ENCODE data around the gene RSRC1. TPM values are rescaled to one million over a fixed set of nuclear protein-coding genes. Genes with fewer than 3 reads are reported as not detected.

Gene RSRC1
- total RNA-seq, 1 donor from 2014 or later: 28.5 TPM

- Histone ChIP-seq H3K4me1 (ENCODE audit: insufficient read depth, low read length) (no peaks in the 10 kb centered on the region), H3K36me3 (ENCODE audit: insufficient read depth, low read length) (no peaks in the 10 kb centered on the region), H3K4me3 (ENCODE audit: insufficient read depth, low read depth, low read length) (no peak overlapping the region), H3K4me2 (ENCODE audit: low read length) (no peak overlapping the region), H3K9ac (ENCODE audit: low read length) (no peak overlapping the region), H3K9me3 (ENCODE audit: insufficient read depth, low read depth, low read length) (no peaks in the 10 kb centered on the region), H3K27ac (ENCODE audit: low read depth, low read length) (no peak overlapping the region), H4K20me1 (ENCODE audit: insufficient read depth, low read length) (no peaks in the 10 kb centered on the region), H3K79me2 (ENCODE audit: insufficient read depth, low read length) (no peaks in the 10 kb centered on the region), H2AFZ (ENCODE audit: low read depth, low read length) (no peak overlapping the region), H3K27me3 (ENCODE audit: insufficient read depth, low read length) (no peaks in the 10 kb centered on the region)
- Mint-ChIP-seq H3K9me3 (ENCODE audit: unreplicated experiment) (peaks cover 4% of the 10 kb centered on the region), H3K4me3 (ENCODE audit: unreplicated experiment) (no peak overlapping the region), H3K27ac (ENCODE audit: unreplicated experiment) (no peak overlapping the region), H3K4me1 (ENCODE audit: low read depth, unreplicated experiment) (no peaks in the 10 kb centered on the region), H3K27me3 (ENCODE audit: low read depth, unreplicated experiment) (no peaks in the 10 kb centered on the region), H3K36me3 (ENCODE audit: low read depth, unreplicated experiment) (peaks cover 2% of the 10 kb centered on the region)
- no peak for TF ChIP-seq EZH2 (IDR thresholded peaks at IDR 0.05; ENCODE audit: insufficient read depth, low read length)
- no peak for TF ChIP-seq CTCF (IDR thresholded peaks at IDR 0.05; ENCODE audit: insufficient read depth, low read depth, low read length)
- FAIRE-seq: no peak
- DNase-seq (ENCODE audit: low read depth): no peak
These were observed 91.1 kb downstream of the RSRC1 start for GRCh38 chr3:158200955-158201354.

GRCh38 chr3:158205324-158205723 lies 95.4 kb downstream of the RSRC1 start:
- Mint-ChIP-seq H3K36me3 (ENCODE audit: low read depth, unreplicated experiment) (peaks cover 2% of the 10 kb centered on the region), H3K27ac (ENCODE audit: unreplicated experiment) (no peak overlapping the region), H3K9me3 (ENCODE audit: unreplicated experiment) (peaks cover 2% of the 10 kb centered on the region), H3K4me1 (ENCODE audit: low read depth, unreplicated experiment) (no peaks in the 10 kb centered on the region), H3K4me3 (ENCODE audit: unreplicated experiment) (no peak overlapping the region), H3K27me3 (ENCODE audit: low read depth, unreplicated experiment) (no peaks in the 10 kb centered on the region)
- TF ChIP-seq CTCF (IDR thresholded peaks at IDR 0.05; ENCODE audit: insufficient read depth, low read depth, low read length) (no peak), EZH2 (IDR thresholded peaks at IDR 0.05; ENCODE audit: insufficient read depth, low read length) (no peak)
- Histone ChIP-seq H3K79me2 (ENCODE audit: insufficient read depth, low read length) (no peaks in the 10 kb centered on the region), H3K27me3 (ENCODE audit: insufficient read depth, low read length) (no peaks in the 10 kb centered on the region), H3K27ac (ENCODE audit: low read depth, low read length) (no peak overlapping the region), H3K9me3 (ENCODE audit: insufficient read depth, low read depth, low read length) (no peaks in the 10 kb centered on the region), H3K4me1 (ENCODE audit: insufficient read depth, low read length) (no peaks in the 10 kb centered on the region), H3K36me3 (ENCODE audit: insufficient read depth, low read length) (no peaks in the 10 kb centered on the region), H3K4me3 (ENCODE audit: insufficient read depth, low read depth, low read length) (no peak overlapping the region), H2AFZ (ENCODE audit: low read depth, low read length) (no peak overlapping the region), H3K4me2 (ENCODE audit: low read length) (no peak overlapping the region), H4K20me1 (ENCODE audit: insufficient read depth, low read length) (no peaks in the 10 kb centered on the region), H3K9ac (ENCODE audit: low read length) (no peak overlapping the region)
- FAIRE-seq (no peak), DNase-seq (ENCODE audit: low read depth) (no peak)

- Histone ChIP-seq H3K27me3 (ENCODE audit: insufficient read depth, low read length) (no peaks in the 10 kb centered on the region), H3K79me2 (ENCODE audit: insufficient read depth, low read length) (no peaks in the 10 kb centered on the region), H3K4me1 (ENCODE audit: insufficient read depth, low read length) (no peaks in the 10 kb centered on the region), H2AFZ (ENCODE audit: low read depth, low read length) (no peak overlapping the region), H3K27ac (ENCODE audit: low read depth, low read length) (no peak overlapping the region), H4K20me1 (ENCODE audit: insufficient read depth, low read length) (no peaks in the 10 kb centered on the region), H3K4me3 (ENCODE audit: insufficient read depth, low read depth, low read length) (no peak overlapping the region), H3K9me3 (ENCODE audit: insufficient read depth, low read depth, low read length) (no peaks in the 10 kb centered on the region), H3K9ac (ENCODE audit: low read length) (no peak overlapping the region), H3K36me3 (ENCODE audit: insufficient read depth, low read length) (no peaks in the 10 kb centered on the region), H3K4me2 (ENCODE audit: low read length) (no peak overlapping the region)
- Mint-ChIP-seq H3K9me3 (ENCODE audit: unreplicated experiment) (no peaks in the 10 kb centered on the region), H3K27me3 (ENCODE audit: low read depth, unreplicated experiment) (no peaks in the 10 kb centered on the region), H3K27ac (ENCODE audit: unreplicated experiment) (no peak overlapping the region), H3K4me3 (ENCODE audit: unreplicated experiment) (no peak overlapping the region), H3K4me1 (ENCODE audit: low read depth, unreplicated experiment) (no peaks in the 10 kb centered on the region), H3K36me3 (ENCODE audit: low read depth, unreplicated experiment) (peaks cover 1% of the 10 kb centered on the region)
- DNase-seq (ENCODE audit: low read depth): no peak
- TF ChIP-seq EZH2 (IDR thresholded peaks at IDR 0.05; ENCODE audit: insufficient read depth, low read length): no peak
- TF ChIP-seq CTCF (IDR thresholded peaks at IDR 0.05; ENCODE audit: insufficient read depth, low read depth, low read length): no peak
- no peak for FAIRE-seq
These were observed 96.1 kb downstream of the RSRC1 start for GRCh38 chr3:158205994-158206393.

All from astrocyte (in vitro differentiated cells and primary cell).